AG04450 (cell line): ENCODE measurements around the gene ELMOD2. TPM values are rescaled to one million over a fixed set of nuclear protein-coding genes. Genes with fewer than 3 reads are reported as not detected.

Source experiments
- CTCF ChIA-PET: fragments of 300-600, 350-600 bp; formaldehyde crosslinking; extraction: SDS; loops from one replicate; lab custom pipeline; 2022; ENCODE audit warnings: antibody characterized with exemption, inconsistent platforms; lab: Charles Lee
- POLR2A ChIA-PET: fragments of 350-600 bp; formaldehyde crosslinking; extraction: SDS; loops from one replicate; lab custom pipeline; 2021; ENCODE audit warnings: antibody characterized with exemption, inconsistent platforms; lab: Yijun Ruan, JAX
- DNase-seq: peaks from one replicate; pipeline ENCODE4 v3.0.0-alpha.2; 2011; ENCODE audit warnings: low read depth, low spot score
- H3K27ac ChIP-seq: one replicate; pipeline ENCODE4 v1.5.1; 2012; ENCODE audit warnings: low read depth, low read length, control low read depth
- H3K27me3 ChIP-seq: one replicate; pipeline ENCODE4 v1.6.0; 2012; ENCODE audit warnings: low read length; ENCODE audit not compliant: control insufficient read depth, insufficient read depth
- H3K4me3 ChIP-seq: 2 replicates; pipeline ENCODE4 v1.5.1; 2011; ENCODE audit warnings: mild to moderate bottlenecking, low read depth, low read length, control low read depth
- H3K9me3 ChIP-seq: 2 replicates; pipeline ENCODE4 v1.5.1; 2012; ENCODE audit warnings: low read length; ENCODE audit not compliant: control insufficient read depth, insufficient read depth
- polyA plus RNA-seq: library from polyadenylated mRNA; depleted of rRNA; stranded (reverse); fragments of >200 nt; gene quantifications from 2 replicates; pipeline ENCODE4 v1.2.3, GENCODE V29; 2011
- TF ChIP-seq, protein P1 (sequence below): IDR thresholded peaks from 2 replicates; pipeline ENCODE4 v1.5.1; 2011; ENCODE audit warnings: low read depth, low read length, control low read depth, inconsistent platforms

Gene ELMOD2
- polyA plus RNA-seq, 1 experiment: 29.4 TPM

DNA sequence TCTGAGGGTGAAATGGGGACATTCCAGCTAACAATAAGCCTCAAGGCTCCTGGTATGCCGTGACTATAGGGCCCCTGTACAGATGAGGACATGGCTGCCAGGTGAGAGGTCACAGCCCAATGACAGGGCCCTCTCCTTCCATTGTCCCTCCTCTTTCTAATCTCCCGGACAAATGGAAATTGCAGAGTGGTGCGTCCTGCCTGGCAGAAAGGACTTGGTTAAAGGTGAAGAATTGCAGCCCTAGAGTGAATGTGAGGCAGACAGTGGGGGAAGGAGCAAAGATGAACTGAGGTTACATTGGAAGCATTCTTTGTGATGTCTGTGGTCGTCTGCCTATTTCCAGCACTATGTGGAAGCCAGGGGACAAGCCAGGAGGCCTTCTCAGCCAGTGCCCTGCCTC lies 51.5 kb downstream of the ELMOD2 start:
- Histone ChIP-seq H3K27ac (no peak overlapping the region), H3K4me3 (no peak overlapping the region), H3K9me3 (no peaks in the 10 kb centered on the region; the same call in none of the 2 replicates), H3K27me3 (peaks cover 49% of the 10 kb centered on the region)
- TF ChIP-seq, protein P1, sequence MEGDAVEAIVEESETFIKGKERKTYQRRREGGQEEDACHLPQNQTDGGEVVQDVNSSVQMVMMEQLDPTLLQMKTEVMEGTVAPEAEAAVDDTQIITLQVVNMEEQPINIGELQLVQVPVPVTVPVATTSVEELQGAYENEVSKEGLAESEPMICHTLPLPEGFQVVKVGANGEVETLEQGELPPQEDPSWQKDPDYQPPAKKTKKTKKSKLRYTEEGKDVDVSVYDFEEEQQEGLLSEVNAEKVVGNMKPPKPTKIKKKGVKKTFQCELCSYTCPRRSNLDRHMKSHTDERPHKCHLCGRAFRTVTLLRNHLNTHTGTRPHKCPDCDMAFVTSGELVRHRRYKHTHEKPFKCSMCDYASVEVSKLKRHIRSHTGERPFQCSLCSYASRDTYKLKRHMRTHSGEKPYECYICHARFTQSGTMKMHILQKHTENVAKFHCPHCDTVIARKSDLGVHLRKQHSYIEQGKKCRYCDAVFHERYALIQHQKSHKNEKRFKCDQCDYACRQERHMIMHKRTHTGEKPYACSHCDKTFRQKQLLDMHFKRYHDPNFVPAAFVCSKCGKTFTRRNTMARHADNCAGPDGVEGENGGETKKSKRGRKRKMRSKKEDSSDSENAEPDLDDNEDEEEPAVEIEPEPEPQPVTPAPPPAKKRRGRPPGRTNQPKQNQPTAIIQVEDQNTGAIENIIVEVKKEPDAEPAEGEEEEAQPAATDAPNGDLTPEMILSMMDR: no peak
- CTCF ChIA-PET: interaction anchor here (0.6 kb wide), 1 partner anchor 308 kb away, joined by 3 read pairs; no protein-coding TSS in a partner anchor
- POLR2A ChIA-PET: no interaction called here
- no peak for DNase-seq

DNA sequence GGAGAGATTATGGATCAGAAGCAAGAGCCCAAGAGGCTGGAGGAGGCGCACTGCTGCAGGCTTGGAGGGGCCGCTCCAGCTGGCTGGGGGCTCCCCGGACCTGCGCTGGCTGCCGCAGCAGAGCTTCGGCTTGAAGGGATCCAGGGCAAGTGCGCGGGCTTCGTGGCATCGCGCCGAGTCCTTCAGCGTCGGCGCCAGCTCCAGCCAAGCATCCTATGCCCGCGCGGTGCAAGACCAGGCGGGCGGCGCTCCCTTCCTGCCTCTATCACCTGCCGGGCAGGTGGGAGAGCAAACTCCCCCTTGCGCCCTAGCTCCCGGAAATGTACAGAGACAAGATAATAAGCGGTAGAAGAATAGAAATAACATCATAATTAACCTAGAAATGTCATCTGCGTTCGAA lies 55.3 kb downstream of the ELMOD2 start:
- TF ChIP-seq, protein P1: no peak
- Histone ChIP-seq H3K27ac (no peak overlapping the region), H3K27me3 (peaks cover 31% of the 10 kb centered on the region), H3K9me3 (no peaks in the 10 kb centered on the region; the same call in 1 of the 2 replicates), H3K4me3 (no peak overlapping the region)
- CTCF ChIA-PET: no interaction called here
- POLR2A ChIA-PET: no interaction called here
- DNase-seq: no peak

DNA sequence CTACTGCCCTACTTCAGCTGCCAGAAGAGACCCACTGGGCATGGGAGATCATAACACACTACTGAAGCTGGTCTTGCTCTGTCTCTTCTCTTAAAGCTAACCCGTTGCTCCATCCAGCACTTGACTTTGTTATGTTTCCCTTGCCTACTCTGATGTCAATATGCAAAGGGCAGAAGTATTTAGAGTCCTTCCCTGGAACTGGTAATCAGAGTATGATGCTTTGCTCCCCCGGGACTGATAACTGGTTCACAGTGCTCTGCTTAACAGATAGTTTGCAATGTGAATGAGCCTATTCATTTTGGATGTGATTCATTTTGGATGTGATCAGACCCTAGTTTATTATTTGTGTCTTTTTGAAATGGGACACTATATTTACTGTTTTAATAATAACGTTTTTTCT lies 57.1 kb downstream of the ELMOD2 start:
- Histone ChIP-seq H3K9me3 (no peaks in the 10 kb centered on the region; the same call in 1 of the 2 replicates), H3K27ac (no peak overlapping the region), H3K4me3 (no peak overlapping the region), H3K27me3 (peaks cover 34% of the 10 kb centered on the region)
- TF ChIP-seq, protein P1: no peak
- ChIA-PET CTCF (interaction anchor here (0.6 to 1.0 kb wide), 2 partner anchors 16 to 17 kb away, joined by 3 read pairs; no protein-coding TSS in a partner anchor), POLR2A (no interaction called here)
- no peak for DNase-seq

DNA sequence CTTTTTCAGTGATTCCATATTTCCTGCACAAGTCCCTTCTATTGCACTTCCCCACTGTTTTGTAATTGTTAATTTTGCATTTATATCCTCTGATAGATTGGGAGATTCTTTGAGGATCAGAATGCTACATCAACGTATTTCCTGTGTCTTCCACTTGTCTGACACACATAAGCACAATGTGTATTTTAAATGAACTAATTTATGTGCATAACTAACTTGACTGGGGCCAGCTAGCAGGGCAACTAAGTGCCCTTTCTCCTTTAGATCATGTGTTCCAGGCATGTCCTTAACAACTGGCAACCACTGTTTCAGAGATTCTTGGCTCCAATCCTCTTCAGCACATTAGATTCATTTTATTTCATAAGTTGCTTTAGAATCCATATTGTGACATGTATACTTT lies 60.5 kb downstream of the ELMOD2 start:
- DNase-seq: no peak
- Histone ChIP-seq H3K9me3 (no peaks in the 10 kb centered on the region), H3K27me3 (peaks cover 28% of the 10 kb centered on the region), H3K4me3 (no peak overlapping the region), H3K27ac (no peak overlapping the region)
- CTCF ChIA-PET: no interaction called here
- TF ChIP-seq, protein P1: no peak
- POLR2A ChIA-PET: no interaction called here

DNA sequence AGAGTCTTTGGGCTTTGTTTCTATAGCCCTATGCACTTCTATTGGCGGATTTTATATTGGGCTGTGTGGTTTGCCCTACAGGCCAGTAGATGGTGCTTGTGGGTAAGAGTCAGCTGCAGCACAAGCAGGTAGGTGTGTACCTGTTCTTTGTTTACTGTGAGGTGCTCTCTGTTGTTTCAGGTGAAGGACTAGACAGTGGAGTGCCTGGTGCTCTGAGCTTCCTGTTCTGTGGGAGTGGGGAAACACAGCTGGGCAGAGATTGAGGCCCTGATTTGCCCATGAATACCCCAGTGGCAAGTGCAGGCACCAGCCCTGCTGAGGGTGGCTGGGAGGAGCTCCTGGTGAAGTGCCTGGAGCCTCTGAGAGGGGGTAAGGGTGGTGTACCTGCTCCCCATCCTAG lies 71.1 kb downstream of the ELMOD2 start:
- POLR2A ChIA-PET: no interaction called here
- H3K9me3 ChIP-seq: no peaks in the 10 kb centered on the region
- no peak for DNase-seq
- no peak overlapping the region for H3K27ac ChIP-seq
- TF ChIP-seq, protein P1: peak; percentile 36
- H3K27me3 ChIP-seq: peaks cover 11% of the 10 kb centered on the region
- CTCF ChIA-PET: interaction anchor here (0.7 to 1.5 kb wide), 3 partner anchors 14 to 258 kb away, joined by 3 to 6 read pairs (median 3); no protein-coding TSS in a partner anchor
- no peak overlapping the region for H3K4me3 ChIP-seq
